B cell (primary cell): Measurements from ENCODE around the gene IFTAP. TPM values are rescaled to one million over a fixed set of nuclear protein-coding genes. Genes with fewer than 3 reads are reported as not detected.

ENCODE experiments used
- ATAC-seq: fragments of 200-7000 bp; cut with Tn5 transposase; one replicate; pipeline ENCODE4 v1.10.0; 2021; ENCODE audit warnings: low read depth, mild to moderate bottlenecking, moderate number of reproducible peaks, moderate library complexity
- CTCF ChIA-PET: fragments of 350-600 bp; sonication (Branson Sonifier 250); formaldehyde crosslinking; loops from one replicate; lab custom pipeline; 2021; ENCODE audit warnings: antibody characterized with exemption, inconsistent platforms; lab: Charles Lee
- POLR2A ChIA-PET: fragments of 350-600 bp; sonication (Branson Sonifier 250); formaldehyde crosslinking; loops from one replicate; lab custom pipeline; 2021; ENCODE audit warnings: antibody characterized with exemption; lab: Charles Lee
- DNase-seq: peaks from one replicate; pipeline ENCODE4 v3.0.0; 2013
- H2AFZ ChIP-seq: 2 replicates; pipeline ENCODE4 v1.6.1; 2012; ENCODE audit warnings: mild to moderate bottlenecking, low read depth, low read length; ENCODE audit not compliant: insufficient read depth, poor library complexity, severe bottlenecking
- H3K27ac ChIP-seq, 2 donors: 1 replicate in 1 of 2; 2 replicates in 1 of 2; pipeline ENCODE4 v1.5.1; 2012 to 2013; ENCODE audit warnings: low read length in 2 of 2, mild to moderate bottlenecking in 2 of 2, moderate library complexity in 1 of 2
- H3K27me3 ChIP-seq, 4 experiments: fragments of 200-600 bp in 1 of 4; sonication (generic) in 1 of 4; replicated peaks in 1 of 4; 1 replicate in 2 of 4; 2 replicates in 2 of 4; pipeline versions ENCODE4 v1.6.1 to v1.7.0; 2013 to 2016; ENCODE audit warnings: low read length in 3 of 4, mild to moderate bottlenecking in 2 of 4, mixed read lengths in 1 of 4, moderate library complexity in 1 of 4; ENCODE audit not compliant: insufficient read depth in 4 of 4, control insufficient read depth in 3 of 4; ENCODE audit errors: control extremely low read depth in 1 of 4
- H3K36me3 ChIP-seq, 2 experiments: replicated peaks in 1 of 2; 1 replicate in 1 of 2; 2 replicates in 1 of 2; pipeline versions ENCODE4 v1.6.1 to v1.7.1; 2013; ENCODE audit warnings: low read length in 1 of 2; ENCODE audit not compliant: insufficient read depth in 2 of 2, control insufficient read depth in 1 of 2; ENCODE audit errors: control extremely low read depth in 1 of 2, extremely low read depth in 1 of 2
- H3K4me1 ChIP-seq, 2 donors: fragments of 200-600 bp in 1 of 2; sonication (generic) in 1 of 2; 1 replicate in 1 of 2; 2 replicates in 1 of 2; pipeline versions ENCODE4 v1.5.1 to v1.6.1; 2013 to 2017; ENCODE audit warnings: low read length in 2 of 2; ENCODE audit not compliant: control insufficient read depth in 2 of 2, insufficient read depth in 2 of 2
- H3K4me2 ChIP-seq: replicated peaks from 2 replicates; pipeline ENCODE3; 2012; ENCODE audit warnings: mild to moderate bottlenecking, low read depth, low read length; ENCODE audit not compliant: poor library complexity, severe bottlenecking
- H3K4me3 ChIP-seq, 5 experiments: fragments of 200-600 bp in 1 of 5; sonication (generic) in 1 of 5; 1 replicate in 3 of 5; 2 replicates in 2 of 5; pipeline versions ENCODE4 v1.5.1 to v1.7.0; 2011 to 2016; ENCODE audit warnings: low read length in 4 of 5, mild to moderate bottlenecking in 4 of 5, low read depth in 2 of 5, control low read depth in 1 of 5, moderate library complexity in 1 of 5; ENCODE audit not compliant: insufficient read depth in 1 of 5; ENCODE audit errors: control extremely low read depth in 1 of 5, extremely low read depth in 1 of 5
- H3K79me2 ChIP-seq: fragments of 200-600 bp; sonication (generic); one replicate; pipeline ENCODE4 v1.6.0; 2016; ENCODE audit warnings: low read length; ENCODE audit not compliant: control insufficient read depth, insufficient read depth
- H3K9ac ChIP-seq: fragments of 200-600 bp; sonication (generic); 2 replicates; pipeline ENCODE4 v1.6.1; 2017; ENCODE audit warnings: mild to moderate bottlenecking, low read length, moderate library complexity
- H3K9me3 ChIP-seq, 3 donors: one replicate each; pipeline versions ENCODE4 v1.6.1 to v1.7.1; 2013; ENCODE audit warnings: low read length in 2 of 3; ENCODE audit not compliant: control insufficient read depth in 2 of 3, insufficient read depth in 1 of 3; ENCODE audit errors: control extremely low read depth in 1 of 3
- H4K20me1 ChIP-seq: 2 replicates; pipeline ENCODE4 v1.6.0; 2012; ENCODE audit warnings: mild to moderate bottlenecking, low read length; ENCODE audit not compliant: insufficient read depth, control insufficient read depth, poor library complexity, severe bottlenecking
- H3K27ac Mint-ChIP-seq: one replicate; pipeline ENCODE4 v1.8.0; 2021; ENCODE audit warnings: mixed read lengths
- H3K27me3 Mint-ChIP-seq: one replicate; pipeline ENCODE4 v1.8.0; 2021; ENCODE audit warnings: mixed read lengths
- H3K4me1 Mint-ChIP-seq: one replicate; pipeline ENCODE4 v1.8.0; 2021; ENCODE audit warnings: mixed read lengths
- H3K4me3 Mint-ChIP-seq: one replicate; pipeline ENCODE4 v1.8.0; 2021; ENCODE audit warnings: mixed read lengths
- H3K9me3 Mint-ChIP-seq: one replicate; pipeline ENCODE4 v1.8.0; 2022; ENCODE audit warnings: mixed read lengths; ENCODE audit not compliant: insufficient read depth
- EZH2 ChIP-seq: IDR thresholded peaks from 2 replicates; pipeline ENCODE4 v1.6.1; 2012; ENCODE audit warnings: borderline replicate concordance, low read depth, mild to moderate bottlenecking, moderate library complexity, low read length; ENCODE audit not compliant: insufficient read depth, poor library complexity, severe bottlenecking
- WGBS: methylation state at CpG from one replicate; pipeline ENCODE4 v1.1.5; 2013; ENCODE audit warnings: missing lambda C conversion rate; ENCODE audit not compliant: insufficient coverage; 5-methylcytosine and 5-hydroxymethylcytosine counted together
- intact Hi-C: fragments of 100-400 bp; cut with micrococcal nuclease; formaldehyde crosslinking; loops from one replicate; pipeline ENCODE4 v1.10.0; 2022
- polyA plus RNA-seq: library from polyadenylated mRNA; depleted of rRNA; stranded (reverse); fragments of >200 nt; gene quantifications from 2 replicates; pipeline ENCODE4 v1.2.3, GENCODE V29; 2012
- total RNA-seq, 2 donors: library from RNA; stranded (reverse); fragments of 120-200 nt in 1 of 2; gene quantifications; 1 replicate in 1 of 2; 2 replicates in 1 of 2; pipeline versions ENCODE4 v1.2.3 to v1.2.4, GENCODE V29; 2013 to 2022
- TF ChIP-seq, protein P1 (sequence below): fragments of 200-600 bp; IDR thresholded peaks from one replicate; pipeline ENCODE4 v1.8.0; 2022; ENCODE audit warnings: antibody characterized with exemption, mild to moderate bottlenecking

IFTAP gene
- total and polyA plus RNA-seq, 2 donors (not counting 1 experiment from before 2014, with no cell fraction given) = 0.31 TPM; not detected in 1

DNA sequence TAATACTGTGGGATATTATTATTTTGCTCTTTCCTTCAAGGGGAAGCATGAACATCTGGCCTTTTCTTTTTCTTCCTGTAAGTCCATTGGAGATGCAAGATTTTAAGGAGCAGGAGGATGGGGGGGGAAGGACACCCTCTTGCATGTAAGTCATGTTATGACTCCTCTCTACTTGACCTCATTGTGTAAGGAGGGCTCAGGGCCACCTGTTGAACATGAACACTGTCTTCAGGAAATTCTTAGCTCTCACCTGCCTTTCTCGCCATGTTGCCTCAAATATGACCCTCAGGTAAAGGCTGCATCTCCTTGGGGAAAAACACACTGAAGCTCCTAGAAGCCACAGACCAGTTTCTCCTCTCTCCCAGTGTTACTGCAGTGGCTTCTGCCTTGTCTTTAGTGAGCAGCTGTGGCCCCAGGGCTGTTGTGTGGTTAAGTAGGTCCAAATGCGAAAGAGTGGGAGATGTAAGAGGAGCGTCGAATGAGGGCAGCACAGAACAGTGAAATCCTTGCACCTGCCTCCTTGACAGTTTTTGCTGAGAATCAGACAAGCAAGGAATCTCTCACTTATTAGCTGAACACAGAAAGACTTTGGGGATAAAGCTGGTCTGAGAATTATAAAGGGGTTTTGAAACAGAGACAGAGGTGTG is 27.8 kb upstream of the IFTAP start:
- Mint-ChIP-seq H3K4me3 (no peak overlapping the region), H3K9me3 (no peaks in the 10 kb centered on the region), H3K27me3 (peaks cover 49% of the 10 kb centered on the region), H3K27ac (no peak overlapping the region), H3K4me1 (peaks cover 6% of the 10 kb centered on the region)
- Histone ChIP-seq H3K36me3 (no peaks in the 10 kb centered on the region), H3K4me1 (peaks cover 0 to 5% of the 10 kb centered on the region in 2 donors), H3K9ac (no peak overlapping the region), H3K79me2 (no peaks in the 10 kb centered on the region), H3K9me3 (no peaks in the 10 kb centered on the region), H3K27me3 (peaks cover 0 to 30% (median 6%) of the 10 kb centered on the region in 4 experiments), H4K20me1 (no peaks in the 10 kb centered on the region), H3K27ac (no peak overlapping the region), H3K4me2 (no peak overlapping the region), H2AFZ (no peak overlapping the region), H3K4me3 (no peak overlapping the region)
- ATAC-seq (no peak), DNase-seq (no peak)
- 37% methylated on average over 4 of the region's 4 CpGs for WGBS
- ChIA-PET CTCF (interaction anchor here (0.7 to 2.7 kb wide), 2 partner anchors 180 to 745 kb away, joined by 3 to 13 read pairs; no protein-coding TSS in a partner anchor), POLR2A (no interaction called here)
- TF ChIP-seq EZH2 = no peak
- TF ChIP-seq, protein P1, sequence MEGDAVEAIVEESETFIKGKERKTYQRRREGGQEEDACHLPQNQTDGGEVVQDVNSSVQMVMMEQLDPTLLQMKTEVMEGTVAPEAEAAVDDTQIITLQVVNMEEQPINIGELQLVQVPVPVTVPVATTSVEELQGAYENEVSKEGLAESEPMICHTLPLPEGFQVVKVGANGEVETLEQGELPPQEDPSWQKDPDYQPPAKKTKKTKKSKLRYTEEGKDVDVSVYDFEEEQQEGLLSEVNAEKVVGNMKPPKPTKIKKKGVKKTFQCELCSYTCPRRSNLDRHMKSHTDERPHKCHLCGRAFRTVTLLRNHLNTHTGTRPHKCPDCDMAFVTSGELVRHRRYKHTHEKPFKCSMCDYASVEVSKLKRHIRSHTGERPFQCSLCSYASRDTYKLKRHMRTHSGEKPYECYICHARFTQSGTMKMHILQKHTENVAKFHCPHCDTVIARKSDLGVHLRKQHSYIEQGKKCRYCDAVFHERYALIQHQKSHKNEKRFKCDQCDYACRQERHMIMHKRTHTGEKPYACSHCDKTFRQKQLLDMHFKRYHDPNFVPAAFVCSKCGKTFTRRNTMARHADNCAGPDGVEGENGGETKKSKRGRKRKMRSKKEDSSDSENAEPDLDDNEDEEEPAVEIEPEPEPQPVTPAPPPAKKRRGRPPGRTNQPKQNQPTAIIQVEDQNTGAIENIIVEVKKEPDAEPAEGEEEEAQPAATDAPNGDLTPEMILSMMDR = no peak
- intact Hi-C loops = no loop called here

DNA sequence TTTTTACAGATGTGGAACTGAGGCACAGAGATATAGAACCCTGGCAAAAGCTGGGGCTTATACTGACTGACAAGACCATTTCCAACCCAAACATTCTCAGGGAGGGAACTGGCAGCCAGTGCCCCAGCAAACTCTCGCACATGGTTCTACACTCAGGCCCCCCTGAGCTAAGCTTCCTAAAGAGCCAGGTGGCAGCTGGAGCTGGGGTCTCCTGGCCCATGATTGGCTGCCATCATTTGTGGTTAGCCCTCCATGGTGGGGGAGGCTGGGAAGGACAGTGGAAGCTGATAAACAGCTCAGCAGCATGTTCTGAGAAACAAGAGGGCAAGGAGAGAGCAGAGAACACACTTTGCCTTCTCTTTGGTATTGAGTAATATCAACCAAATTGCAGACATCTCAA is 26.6 kb upstream of the IFTAP start, which contains the start of gene RAG1:
TSS of gene RAG1 (plus strand) at position 314 of the 400 bp plus-strand sequence. CDS start 5,298 bp downstream, outside the sequence.
- DNase-seq = no peak
- H3K4me3 Mint-ChIP-seq = no peak within 1 kb of the TSS
- no peak for ATAC-seq
- Histone ChIP-seq H3K36me3 (no peaks in the 10 kb centered on the region), H3K4me3 (no peak within 1 kb of the TSS), H3K9me3 (no peaks in the 10 kb centered on the region), H2AFZ (no peak within 1 kb of the TSS), H3K4me1 (peaks cover 0 to 5% of the 10 kb centered on the region in 2 donors), H3K9ac (no peak within 1 kb of the TSS), H3K4me2 (no peak within 1 kb of the TSS), H3K27ac (no peak within 1 kb of the TSS), H3K79me2 (no peaks in the 10 kb centered on the region), H4K20me1 (no peaks in the 10 kb centered on the region), H3K27me3 (peaks cover 0 to 33% (median 11%) of the 10 kb centered on the region in 4 experiments)
- H3K27me3 Mint-ChIP-seq = peaks cover 55% of the 10 kb centered on the region
- 0% methylated on average over 1 of the region's 1 CpG for WGBS
- H3K27ac Mint-ChIP-seq = no peak within 1 kb of the TSS
- TF ChIP-seq EZH2 = no peak
- TF ChIP-seq, protein P1 = no peak
- peaks cover 6% of the 10 kb centered on the region for H3K4me1 Mint-ChIP-seq
- H3K9me3 Mint-ChIP-seq = no peaks in the 10 kb centered on the region
- intact Hi-C loops = no loop called here
- CTCF ChIA-PET = interaction anchor here (2.7 kb wide), 1 partner anchor 179 kb away, joined by 13 read pairs; no protein-coding TSS in a partner anchor
- POLR2A ChIA-PET = no interaction called here
